DOHH2 (cell line): Measurements from ENCODE around the gene MOB3C.

Experiments used
- H3F3A ChIP-seq: fragments of 200-600 bp; sonication (generic), shearing (Covaris generic); 2 replicates; pipeline ENCODE4 v1.6.0; 2016; ENCODE audit warnings: antibody characterized with exemption, mild to moderate bottlenecking; ENCODE audit not compliant: control insufficient read depth, insufficient read depth
- H3K27ac ChIP-seq: fragments of 200-600 bp; sonication (generic); 2 replicates; pipeline ENCODE4 v1.5.1; 2014; ENCODE audit warnings: low read depth, mild to moderate bottlenecking, low read length, moderate library complexity
- H3K27me3 ChIP-seq: fragments of 200-600 bp; sonication (generic); 2 replicates; pipeline ENCODE4 v1.6.1; 2014; ENCODE audit warnings: mild to moderate bottlenecking, low read length, mixed read lengths; ENCODE audit not compliant: control insufficient read depth
- H3K36me3 ChIP-seq: fragments of 200-600 bp; sonication (generic); 2 replicates; pipeline ENCODE4 v1.6.1; 2014; ENCODE audit warnings: mild to moderate bottlenecking, low read length, moderate library complexity, mixed read lengths; ENCODE audit not compliant: control insufficient read depth
- H3K4me1 ChIP-seq: fragments of 200-600 bp; sonication (generic); 2 replicates; pipeline ENCODE4 v1.6.1; 2014; ENCODE audit warnings: mild to moderate bottlenecking, low read length, mixed read lengths; ENCODE audit not compliant: control insufficient read depth
- H3K4me2 ChIP-seq: fragments of 200-600 bp; sonication (generic); 2 replicates; pipeline ENCODE4 v1.6.0; 2014; ENCODE audit warnings: mild to moderate bottlenecking, low read length, moderate library complexity
- H3K4me3 ChIP-seq: fragments of 200-600 bp; sonication (generic); 2 replicates; pipeline ENCODE4 v1.5.1; 2014; ENCODE audit warnings: mild to moderate bottlenecking, low read length, mixed read lengths
- H3K79me2 ChIP-seq: fragments of 200-600 bp; sonication (generic); 2 replicates; pipeline ENCODE4 v1.6.1; 2014; ENCODE audit warnings: mild to moderate bottlenecking, low read length, mixed read lengths; ENCODE audit not compliant: control insufficient read depth
- H3K9me2 ChIP-seq: fragments of 200-600 bp; sonication (generic); replicated peaks from 2 replicates; pipeline ENCODE4 v1.6.1; 2014; ENCODE audit warnings: mild to moderate bottlenecking, low read length, mixed read lengths; ENCODE audit not compliant: control insufficient read depth
- H3K9me3 ChIP-seq: fragments of 200-600 bp; sonication (generic); 2 replicates; pipeline ENCODE4 v1.6.1; 2014; ENCODE audit warnings: antibody characterized with exemption, low read length, mixed read lengths; ENCODE audit not compliant: control insufficient read depth, insufficient read depth
- H4K20me1 ChIP-seq: fragments of 200-600 bp; sonication (generic); 2 replicates; pipeline ENCODE4 v1.6.0; 2014; ENCODE audit warnings: low read depth, mild to moderate bottlenecking, antibody characterized with exemption, low read length, moderate library complexity; ENCODE audit not compliant: control insufficient read depth, insufficient read depth
- CTCF ChIP-seq: fragments of 200-600 bp; sonication (generic); IDR thresholded peaks from one replicate; pipeline ENCODE4 v1.5.1; 2014; ENCODE audit warnings: antibody characterized with exemption, mild to moderate bottlenecking, low read depth, low read length; ENCODE audit not compliant: poor library complexity, severe bottlenecking
- EZH2phosphoT487 ChIP-seq: fragments of 200-600 bp; sonication (generic); IDR thresholded peaks from 2 replicates; pipeline ENCODE4 v1.6.1; 2017; ENCODE audit warnings: borderline replicate concordance, mild to moderate bottlenecking, antibody characterized with exemption, low read length, moderate library complexity, mixed read lengths

The MOB3C gene

DNA sequence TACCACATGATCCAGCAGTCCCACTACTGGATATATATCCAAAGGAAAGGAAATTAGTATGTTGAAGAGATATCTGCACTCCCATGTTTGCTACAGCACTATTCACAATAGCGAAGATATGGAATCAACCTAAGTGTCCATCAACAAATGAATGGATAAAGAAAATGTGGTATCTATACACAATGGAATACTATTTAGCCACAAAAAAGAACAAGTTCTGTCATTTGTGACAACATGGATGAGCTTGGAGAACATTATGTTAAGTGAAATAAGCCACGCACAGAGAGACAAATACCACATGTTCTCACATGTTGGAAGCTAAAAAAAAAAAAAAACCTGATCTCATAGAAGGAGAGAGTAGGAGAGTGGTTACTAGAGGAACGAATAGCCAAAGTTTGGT, 33.9 kb upstream of the MOB3C start:
- Histone ChIP-seq H3F3A (no peaks in the 10 kb centered on the region), H3K9me2 (no peaks in the 10 kb centered on the region), H3K4me2 (no peak overlapping the region), H4K20me1 (no peaks in the 10 kb centered on the region), H3K4me3 (no peak overlapping the region), H3K9me3 (no peaks in the 10 kb centered on the region), H3K27ac (no peak overlapping the region), H3K79me2 (no peaks in the 10 kb centered on the region), H3K4me1 (no peaks in the 10 kb centered on the region), H3K27me3 (no peaks in the 10 kb centered on the region), H3K36me3 (peaks cover 38% of the 10 kb centered on the region)
- no peak for TF ChIP-seq CTCF
- TF ChIP-seq EZH2phosphoT487, result no peak

DNA sequence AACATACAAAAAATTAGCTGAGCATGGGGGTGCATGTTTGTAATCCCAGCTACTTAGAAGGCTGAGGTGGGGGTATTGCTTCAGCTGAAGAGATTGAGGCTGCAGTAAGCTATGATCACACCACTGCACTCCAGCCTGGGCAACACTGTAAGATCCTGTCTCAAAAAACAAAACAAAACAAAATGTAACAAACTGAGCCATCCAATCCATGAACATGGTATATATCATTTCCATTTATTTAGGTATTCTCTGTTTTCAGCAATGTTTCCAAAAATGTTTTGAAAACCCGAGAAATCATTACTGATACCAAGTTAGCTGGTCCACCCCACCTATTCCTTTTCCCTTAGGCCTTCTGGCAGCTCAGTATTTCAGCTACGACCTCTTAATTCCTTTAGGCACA, 33.2 kb upstream of the MOB3C start:
- Histone ChIP-seq H3K27me3 (no peaks in the 10 kb centered on the region), H3K4me2 (no peak overlapping the region)

GRCh38 chr1:46647611-46648010, 31.0 kb upstream of the MOB3C start:
- Histone ChIP-seq H3K36me3 (peaks cover 24% of the 10 kb centered on the region), H3K9me2 (no peaks in the 10 kb centered on the region), H4K20me1 (no peaks in the 10 kb centered on the region), H3K27me3 (no peaks in the 10 kb centered on the region), H3K9me3 (no peaks in the 10 kb centered on the region), H3K4me1 (no peaks in the 10 kb centered on the region), H3K79me2 (no peaks in the 10 kb centered on the region), H3F3A (no peaks in the 10 kb centered on the region), H3K4me2 (no peak overlapping the region), H3K27ac (no peak overlapping the region), H3K4me3 (no peak overlapping the region)
- TF ChIP-seq EZH2phosphoT487 (no peak), CTCF (no peak)

More for the DNA sequence above, 33.2 kb upstream of the MOB3C start:
- Histone ChIP-seq H3F3A (no peaks in the 10 kb centered on the region), H3K79me2 (no peaks in the 10 kb centered on the region), H3K9me3 (no peaks in the 10 kb centered on the region), H3K4me3 (no peak overlapping the region), H3K4me1 (no peaks in the 10 kb centered on the region), H3K9me2 (no peaks in the 10 kb centered on the region), H3K27ac (no peak overlapping the region), H3K36me3 (peaks cover 33% of the 10 kb centered on the region), H4K20me1 (no peaks in the 10 kb centered on the region)
- TF ChIP-seq CTCF (no peak), EZH2phosphoT487 (no peak)

DNA sequence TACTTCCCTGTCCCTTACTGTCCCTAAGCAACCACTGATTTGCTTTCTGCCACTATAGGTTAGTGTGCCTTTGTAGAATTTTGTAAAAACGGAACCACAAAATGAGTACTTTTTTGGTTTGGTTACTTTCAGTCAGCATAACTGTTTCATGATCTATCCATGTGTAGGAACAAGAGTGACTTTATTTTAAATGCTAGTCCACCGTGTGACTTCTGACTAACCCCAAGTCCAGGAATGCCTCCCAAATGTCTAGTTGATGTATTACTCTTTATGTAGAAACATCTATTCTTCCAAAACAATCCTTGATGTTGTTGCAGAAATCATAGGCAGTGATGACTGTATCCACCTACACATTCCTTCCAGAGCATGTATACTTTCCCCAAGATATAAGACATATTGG, 30.2 kb upstream of the MOB3C start:
- Histone ChIP-seq H3K27ac (no peak overlapping the region), H3K27me3 (no peaks in the 10 kb centered on the region), H3K79me2 (no peaks in the 10 kb centered on the region), H3K4me1 (no peaks in the 10 kb centered on the region), H3K4me3 (no peak overlapping the region), H3K9me2 (no peaks in the 10 kb centered on the region), H3K4me2 (no peak overlapping the region), H3K36me3 (peaks cover 19% of the 10 kb centered on the region), H4K20me1 (no peaks in the 10 kb centered on the region), H3F3A (no peaks in the 10 kb centered on the region), H3K9me3 (no peaks in the 10 kb centered on the region)
- no peak for TF ChIP-seq CTCF
- no peak for TF ChIP-seq EZH2phosphoT487
